HG02798 (cell line): ENCODE results near the gene MRRF.

Experiments used
- ATAC-seq: cut with Tn5 transposase; IDR thresholded peaks from one replicate; pipeline ENCODE4 v1.9.1; 2021; ENCODE audit warnings: mild to moderate bottlenecking; ENCODE audit not compliant: unreplicated experiment, poor library complexity

Gene MRRF

DNA sequence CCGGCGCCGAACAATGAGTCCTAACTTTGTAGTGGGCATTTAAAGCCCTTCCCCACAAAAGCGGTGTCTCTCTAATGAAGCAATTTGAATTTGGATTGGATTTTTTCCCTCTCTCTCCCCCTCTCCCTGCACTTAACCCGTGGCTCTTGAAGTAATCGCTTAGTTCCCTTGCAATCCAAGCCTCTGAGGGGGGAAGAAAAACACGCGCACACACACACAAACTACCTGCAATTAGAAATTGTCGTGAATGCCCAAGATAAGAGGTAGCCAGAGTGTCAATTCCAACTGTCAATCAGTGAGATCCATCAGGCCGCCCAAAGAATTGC, 37.1 kb upstream of the MRRF start:
- ATAC-seq, result no peak

DNA sequence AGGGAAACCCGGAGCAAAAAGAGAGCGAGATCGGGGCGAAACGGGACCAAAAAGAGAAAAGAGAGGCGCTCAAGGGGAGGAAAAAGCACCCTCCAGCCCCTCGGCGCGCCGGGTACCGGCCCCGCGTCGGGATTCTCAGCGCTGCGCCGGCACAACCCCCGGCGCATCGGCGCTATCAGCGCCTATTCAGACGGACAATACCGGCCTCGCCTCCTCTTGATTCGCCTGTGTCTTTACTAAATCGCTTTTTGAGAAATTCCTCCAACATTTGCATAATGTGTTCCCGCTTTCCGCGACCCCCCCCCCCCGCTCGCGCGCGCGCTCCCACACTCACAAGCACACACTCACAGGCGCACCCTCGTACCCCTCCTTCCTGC, 36.5 kb upstream of the MRRF start:
- ATAC-seq, result no peak

DNA sequence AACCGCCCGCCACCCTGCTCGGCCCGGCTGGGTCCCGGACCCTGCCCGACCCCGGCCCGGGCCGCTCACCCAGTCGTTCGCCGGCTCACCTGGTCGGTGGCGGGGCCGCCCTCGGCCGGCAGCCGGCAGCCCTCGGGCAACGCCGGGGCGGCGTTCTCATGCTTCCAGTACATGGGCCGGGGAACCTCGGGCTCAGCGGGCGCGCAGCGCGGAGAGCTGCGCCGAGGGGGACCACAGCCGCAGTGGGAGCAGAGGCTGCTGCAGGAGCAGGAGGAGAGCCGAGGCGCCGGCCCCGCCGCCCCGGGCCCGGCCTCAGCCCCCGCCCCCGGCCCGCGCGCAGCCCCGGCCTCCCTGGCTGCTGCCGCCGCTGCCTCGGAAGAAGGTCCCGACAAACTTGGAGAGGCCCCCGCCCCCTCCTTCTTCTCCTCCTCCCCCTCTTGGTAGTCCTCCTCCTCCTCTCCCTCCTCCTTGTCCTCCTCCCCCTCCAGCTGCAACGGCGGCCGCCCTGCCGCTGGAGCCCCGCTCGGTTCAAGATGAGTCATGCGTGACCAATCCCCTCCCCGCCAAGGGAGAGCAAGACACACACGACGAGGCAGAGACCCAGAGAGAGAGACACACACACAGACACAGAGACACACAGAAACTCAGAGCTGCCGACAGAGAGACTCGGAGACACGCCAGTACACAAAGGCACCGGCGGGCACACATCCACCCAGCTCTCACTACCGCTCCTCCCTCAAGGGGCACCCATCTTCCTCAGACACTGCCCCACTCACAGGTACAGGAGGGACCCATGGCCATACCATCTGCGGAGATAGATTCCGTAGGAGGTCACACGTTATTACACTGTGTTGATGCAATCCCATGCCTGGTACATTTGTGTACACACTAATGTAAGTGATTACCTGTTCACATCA, 35.9 kb upstream of the MRRF start, which contains the start of gene LHX6:
Gene LHX6 (minus strand): TSS at position 390 of the 917 bp plus-strand sequence. CDS start 217 bp downstream, at position 173.
- ATAC-seq, result no peak

DNA sequence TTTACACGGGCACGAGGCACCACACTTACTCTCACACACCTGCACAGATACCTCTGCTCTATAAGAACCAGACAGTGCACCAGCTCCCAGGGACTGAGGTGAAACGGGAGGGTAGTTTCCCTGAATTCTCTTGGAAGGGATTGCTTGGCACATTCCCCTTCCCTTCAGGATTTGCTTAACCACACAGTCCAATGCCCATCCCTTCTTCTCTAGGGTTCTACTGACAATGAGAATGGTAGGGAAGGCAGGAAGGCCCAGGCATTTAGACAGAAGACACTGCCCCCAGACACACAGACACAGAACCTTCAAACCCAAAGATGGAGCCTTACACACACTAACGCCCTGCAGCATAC, 35.2 kb upstream of the MRRF start:
- no peak for ATAC-seq

DNA sequence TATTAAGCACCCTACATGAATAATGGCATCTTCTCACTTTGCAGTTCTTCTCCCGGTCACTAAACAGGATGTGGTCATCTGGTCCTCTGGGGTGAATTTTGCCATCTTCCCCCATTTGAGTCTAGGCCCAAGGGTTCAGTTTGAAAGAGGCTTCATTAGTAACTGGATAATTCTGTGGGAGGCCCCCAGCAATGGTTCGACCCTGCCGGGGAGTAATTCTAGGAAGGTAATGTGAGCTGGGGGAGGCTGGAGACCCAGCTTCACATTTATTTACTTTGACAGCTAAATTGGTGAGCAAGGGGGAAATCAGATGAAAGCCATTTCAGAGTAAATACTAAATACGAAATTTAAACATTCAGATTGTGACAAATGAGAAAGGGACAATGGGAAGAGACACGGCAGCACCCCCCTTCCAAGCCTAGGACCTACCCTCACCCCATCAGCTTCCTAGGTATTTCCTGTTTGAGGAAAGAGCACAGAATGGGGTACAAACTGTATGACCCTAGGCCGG, 31.8 kb upstream of the MRRF start:
- ATAC-seq, result no peak

DNA sequence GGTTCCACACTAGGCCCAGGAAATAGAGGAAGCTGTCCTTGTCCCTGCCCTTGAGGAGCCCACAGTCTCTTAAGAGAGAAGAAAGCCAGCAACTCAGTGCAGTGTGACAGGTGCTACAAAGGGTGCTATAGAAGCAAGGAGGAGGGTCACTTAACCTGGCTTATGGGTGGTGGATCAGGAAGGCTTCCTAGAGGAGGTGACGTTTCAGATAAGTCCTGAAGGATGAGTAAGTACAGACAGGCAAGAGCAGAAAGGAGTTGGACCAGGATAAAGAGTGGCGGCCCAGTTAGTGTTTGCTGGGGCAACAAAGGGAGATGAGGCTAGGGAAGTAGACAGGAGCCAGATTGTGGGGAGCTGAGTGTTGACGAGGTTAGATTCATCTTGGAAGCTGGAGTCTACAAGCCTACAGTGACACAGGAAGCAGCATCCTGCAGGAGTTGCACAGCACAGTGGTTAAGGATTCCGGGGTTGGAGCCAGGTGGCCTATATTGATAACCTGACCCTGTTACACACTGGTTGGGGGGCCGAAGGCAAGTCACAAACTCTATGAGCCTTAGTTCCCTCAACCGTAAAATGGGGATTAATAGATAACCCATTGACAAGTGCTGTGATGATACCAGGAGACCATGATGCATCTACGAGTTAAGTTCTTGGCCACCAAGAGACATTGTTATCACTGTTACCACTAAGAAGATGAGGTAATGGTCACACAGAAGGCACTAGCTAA, 30.5 kb upstream of the MRRF start:
- no peak for ATAC-seq

DNA sequence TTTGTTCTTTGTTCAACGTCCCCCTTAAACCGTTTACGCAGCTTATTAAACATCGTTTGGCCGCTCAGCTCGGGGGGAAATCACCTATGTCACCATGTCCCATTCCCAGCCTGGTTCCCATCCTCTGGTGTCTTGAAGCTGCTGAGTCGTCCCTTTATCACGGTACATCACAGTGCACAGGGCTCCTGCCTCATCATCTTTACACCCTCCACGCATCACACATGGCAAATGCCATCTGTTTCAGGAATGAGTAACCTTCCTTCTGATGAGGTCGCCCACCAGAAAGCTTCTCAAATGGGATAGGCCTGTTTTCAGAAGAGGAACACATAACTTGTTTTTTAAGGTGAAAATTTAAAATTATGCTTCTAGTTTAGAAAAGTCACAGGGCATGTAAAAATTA, 28.0 kb upstream of the MRRF start:
- no peak for ATAC-seq

DNA sequence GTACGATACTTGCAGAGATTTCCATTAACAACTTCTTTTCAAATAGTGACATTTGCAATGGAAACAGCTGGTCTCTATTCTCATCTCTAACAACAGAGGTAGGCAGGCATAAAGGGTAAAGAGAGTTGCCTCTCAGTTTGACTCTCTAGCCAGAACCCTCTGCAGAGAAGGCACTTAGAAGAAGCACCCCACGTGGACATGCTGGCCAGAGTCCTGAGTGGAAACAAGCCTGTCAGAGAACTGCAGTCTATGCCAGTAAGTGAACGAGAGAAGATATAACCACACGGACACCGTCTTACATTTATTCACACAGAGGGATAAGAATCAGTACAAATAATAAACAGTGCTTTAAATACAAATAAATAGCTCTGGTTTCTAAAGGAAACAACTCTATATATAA, 25.0 kb upstream of the MRRF start:
- ATAC-seq, result no peak

DNA sequence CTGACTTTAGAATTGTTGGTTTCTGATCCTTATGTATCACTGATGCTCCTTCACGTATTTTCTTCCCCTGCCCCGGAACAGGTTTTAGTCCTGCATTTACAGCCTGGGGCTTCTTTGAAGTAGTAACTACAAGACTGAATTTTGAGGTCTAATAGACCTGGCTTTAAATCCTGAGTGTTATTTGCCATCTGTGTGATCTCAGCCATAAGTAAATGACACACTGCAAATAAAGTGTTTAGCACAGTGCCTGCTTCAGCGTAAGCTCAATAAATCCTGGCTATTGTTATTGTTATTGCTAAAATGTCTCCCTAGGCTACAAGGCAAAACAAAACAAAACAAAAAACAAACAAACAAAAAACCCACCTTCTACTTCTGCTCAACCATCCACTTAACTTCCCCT, 20.3 kb upstream of the MRRF start:
- no peak for ATAC-seq

DNA sequence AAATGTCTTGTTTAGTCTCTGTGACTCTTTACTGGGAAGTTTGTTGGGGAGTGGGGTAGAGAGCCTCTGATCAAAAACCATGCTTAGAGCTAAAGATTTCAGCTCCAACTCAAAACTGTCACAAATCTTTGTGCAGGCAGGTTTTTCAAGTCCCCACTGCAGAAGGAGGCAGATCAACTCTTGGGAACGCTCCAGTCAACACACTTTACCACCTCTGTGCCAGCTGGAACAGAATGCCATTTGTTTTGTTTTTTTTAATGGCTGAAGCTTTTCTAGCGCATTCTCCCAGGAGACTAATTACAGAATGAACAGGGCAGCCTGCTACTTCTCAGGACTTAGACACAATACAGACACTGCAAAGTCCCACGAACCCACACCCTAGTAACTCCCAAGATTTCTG, 18.0 kb upstream of the MRRF start:
- no peak for ATAC-seq

DNA sequence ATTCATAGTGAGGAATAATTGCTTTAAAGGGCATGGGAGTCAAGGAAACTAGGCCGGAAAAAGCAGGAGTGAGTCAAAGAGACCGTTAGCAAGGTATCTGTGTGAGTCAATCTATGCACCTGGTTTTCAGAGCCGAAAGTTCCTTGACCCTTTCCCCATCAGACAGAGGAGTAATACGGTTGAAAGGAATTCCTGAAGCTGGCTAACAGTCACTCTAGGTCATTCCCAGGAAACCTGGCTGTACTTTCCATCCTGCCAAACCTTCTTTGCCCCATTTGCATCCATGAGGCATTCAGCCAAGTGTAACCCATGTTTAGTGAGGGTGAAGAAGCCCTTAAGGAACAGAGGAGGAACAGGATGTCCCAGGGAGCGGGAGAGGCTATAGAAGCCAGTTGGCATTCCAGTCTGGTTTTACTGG, 16.2 kb upstream of the MRRF start:
- ATAC-seq, result no peak

DNA sequence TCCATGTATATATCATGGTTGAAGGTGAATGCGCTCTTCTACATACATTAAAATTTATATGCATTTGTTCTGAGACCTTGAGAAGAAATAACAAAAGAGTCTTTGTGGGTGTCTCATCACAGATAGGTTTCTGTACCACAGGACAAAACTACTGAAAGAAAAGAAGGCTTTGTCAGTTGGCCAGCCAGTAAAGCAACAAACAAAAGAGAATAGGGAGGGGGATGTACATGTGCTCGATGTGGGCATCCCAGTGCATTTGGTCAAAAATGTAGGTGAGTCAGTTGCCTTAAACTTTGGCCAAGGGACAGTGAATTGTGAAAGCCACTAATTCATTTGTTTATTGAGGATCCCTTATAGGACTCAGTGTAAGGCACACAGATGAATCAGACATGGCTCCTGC, 13.3 kb upstream of the MRRF start:
- no peak for ATAC-seq

DNA sequence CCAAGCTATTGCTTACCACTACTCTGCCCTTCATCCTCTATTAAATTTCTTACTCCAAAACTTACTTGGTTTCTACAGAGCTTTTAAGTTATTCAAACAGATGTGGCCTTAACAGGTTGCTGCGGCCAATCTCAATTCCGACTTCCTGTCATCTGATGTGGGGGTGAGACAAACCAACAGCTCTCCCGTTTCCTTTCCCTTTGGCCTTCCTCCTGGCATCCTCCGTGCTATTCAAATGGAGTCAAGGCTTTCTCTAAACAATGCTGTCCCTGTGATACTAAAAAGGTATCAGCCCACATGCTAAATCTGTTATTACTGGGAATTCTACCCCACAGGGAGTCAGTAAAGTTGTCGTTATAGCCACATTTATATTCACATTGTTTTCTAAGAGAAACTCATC, 11.9 kb upstream of the MRRF start:
- no peak for ATAC-seq

DNA sequence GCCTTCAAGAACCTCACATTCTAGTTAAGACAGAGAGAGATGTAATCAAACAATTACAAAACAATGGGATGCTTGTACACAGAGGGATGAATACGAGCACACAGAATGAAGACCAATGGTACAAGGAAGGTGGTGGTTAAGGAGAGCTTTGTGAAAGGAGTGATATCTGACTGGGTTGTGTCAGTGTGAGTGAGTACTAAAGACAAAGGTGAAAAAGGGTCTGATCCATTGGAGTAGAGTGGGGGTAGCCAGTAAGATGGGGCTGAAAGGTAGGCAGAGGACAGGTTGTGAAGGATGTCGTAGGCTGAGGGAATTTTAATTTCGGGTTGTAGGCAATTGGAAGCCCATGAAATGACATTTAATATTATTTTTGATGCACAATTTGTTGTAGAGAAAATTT, 9.9 kb upstream of the MRRF start:
- ATAC-seq, result no peak

DNA sequence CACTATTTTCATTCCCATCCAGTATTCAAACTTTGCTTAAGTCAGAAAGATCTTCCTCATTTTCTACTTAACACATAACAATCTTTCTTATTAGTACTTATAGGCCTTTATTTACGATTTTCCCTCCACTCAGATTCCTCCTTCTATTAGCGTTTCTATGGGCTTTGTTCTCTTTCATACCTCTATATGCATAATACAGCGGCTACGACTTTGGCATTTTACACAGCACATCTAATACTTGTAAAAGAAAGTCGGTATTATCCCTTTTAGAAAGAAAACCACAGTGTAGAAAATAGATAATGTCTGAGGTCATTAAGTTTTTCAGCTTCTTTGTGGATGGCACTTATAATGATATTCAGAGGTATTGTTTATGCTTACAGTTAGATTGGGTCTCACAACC, 8.5 kb upstream of the MRRF start:
- no peak for ATAC-seq

DNA sequence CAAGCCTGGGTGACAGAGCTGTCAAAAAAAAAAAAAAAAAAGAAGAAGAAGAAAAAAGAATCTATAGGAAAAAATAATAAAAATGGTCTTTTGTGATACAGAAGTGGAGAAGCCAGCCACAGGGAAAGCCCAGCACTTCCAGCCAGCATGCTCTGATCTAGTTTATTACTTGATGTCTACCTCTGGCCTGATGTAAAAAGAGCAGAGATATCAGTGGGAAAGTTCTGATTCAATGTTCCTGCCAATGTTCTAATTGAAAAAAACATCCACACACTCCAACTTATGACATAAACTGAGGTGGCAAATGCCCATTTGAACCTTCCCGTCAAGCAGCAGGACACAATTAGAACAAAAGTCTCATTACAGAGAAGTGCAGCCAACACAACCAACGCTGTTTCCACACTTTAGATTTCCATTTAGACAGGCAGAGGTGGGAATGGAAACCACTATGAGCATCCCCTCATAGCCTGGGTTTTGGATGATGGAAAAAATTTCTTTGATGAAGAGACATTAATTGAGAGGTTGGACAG, 5.7 kb upstream of the MRRF start:
- ATAC-seq, result no peak

DNA sequence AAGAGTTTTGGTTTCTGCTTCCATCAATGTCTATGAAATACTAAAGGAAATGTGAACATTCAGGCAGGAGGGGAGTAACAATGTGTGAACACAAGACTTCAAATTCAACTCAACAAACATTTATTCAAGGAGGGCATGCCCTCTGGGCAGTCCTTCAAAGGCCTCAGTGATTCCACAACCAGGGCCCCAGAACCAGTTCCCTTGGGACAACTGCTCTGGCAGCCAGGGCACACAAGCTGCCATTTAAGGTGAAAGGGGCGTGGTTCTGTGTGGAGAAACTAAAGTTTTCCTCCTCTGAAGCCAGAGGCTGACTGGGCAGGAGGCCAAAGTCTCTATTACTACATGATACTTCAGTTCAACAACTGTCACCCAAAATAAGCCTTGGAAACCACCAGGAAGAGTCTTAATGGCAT, 3.2 kb upstream of the MRRF start:
- ATAC-seq, result no peak

DNA sequence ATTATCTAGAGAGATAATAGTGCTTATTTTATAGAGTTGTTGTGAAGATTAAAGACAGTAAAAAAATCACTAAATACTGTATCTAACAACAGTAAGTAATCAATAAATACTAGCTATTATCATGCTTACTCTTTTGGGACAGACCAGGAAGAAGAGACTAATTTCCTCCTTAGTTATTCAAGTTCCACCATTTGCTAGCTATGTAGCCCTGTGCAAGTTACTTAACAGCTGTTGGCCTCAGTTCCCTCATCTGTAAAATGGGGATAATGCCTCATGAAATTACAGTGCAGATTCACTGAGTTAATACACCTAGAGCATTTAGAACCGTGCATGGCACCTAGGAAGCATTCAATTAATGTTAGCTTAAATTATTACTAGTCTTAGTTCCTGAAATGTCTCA, 2.6 kb upstream of the MRRF start:
- no peak for ATAC-seq

DNA sequence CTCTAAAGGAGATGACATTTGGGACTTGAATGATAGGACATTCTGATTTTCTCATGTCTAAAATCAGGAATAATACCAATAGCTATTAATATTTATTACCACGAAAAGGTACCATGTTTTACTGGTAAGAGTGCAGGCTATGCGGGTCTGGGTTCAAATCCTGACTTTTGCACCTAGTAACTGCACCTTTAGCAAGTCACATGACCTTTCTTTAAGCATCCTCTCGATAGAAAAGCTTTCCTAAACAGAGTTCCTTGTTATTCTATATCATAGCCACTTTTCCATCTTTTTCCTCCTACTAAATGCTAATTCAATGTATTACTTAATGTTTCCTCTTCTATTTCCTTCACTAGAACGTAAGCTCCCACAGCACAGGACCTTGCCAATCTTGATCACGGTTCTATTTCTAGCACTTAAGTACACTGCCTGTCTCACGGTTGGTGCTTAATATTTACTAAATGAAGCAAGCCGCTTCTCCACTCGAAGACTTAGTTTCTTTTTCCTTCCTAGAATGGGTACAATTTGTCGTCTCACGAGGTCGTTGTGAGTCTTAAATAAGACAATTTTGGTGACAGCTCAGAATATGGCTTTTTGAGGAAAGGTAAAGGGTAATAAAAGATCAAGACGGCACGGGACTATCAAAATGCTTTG, 858 bp upstream of the MRRF start:
- no peak for ATAC-seq

DNA sequence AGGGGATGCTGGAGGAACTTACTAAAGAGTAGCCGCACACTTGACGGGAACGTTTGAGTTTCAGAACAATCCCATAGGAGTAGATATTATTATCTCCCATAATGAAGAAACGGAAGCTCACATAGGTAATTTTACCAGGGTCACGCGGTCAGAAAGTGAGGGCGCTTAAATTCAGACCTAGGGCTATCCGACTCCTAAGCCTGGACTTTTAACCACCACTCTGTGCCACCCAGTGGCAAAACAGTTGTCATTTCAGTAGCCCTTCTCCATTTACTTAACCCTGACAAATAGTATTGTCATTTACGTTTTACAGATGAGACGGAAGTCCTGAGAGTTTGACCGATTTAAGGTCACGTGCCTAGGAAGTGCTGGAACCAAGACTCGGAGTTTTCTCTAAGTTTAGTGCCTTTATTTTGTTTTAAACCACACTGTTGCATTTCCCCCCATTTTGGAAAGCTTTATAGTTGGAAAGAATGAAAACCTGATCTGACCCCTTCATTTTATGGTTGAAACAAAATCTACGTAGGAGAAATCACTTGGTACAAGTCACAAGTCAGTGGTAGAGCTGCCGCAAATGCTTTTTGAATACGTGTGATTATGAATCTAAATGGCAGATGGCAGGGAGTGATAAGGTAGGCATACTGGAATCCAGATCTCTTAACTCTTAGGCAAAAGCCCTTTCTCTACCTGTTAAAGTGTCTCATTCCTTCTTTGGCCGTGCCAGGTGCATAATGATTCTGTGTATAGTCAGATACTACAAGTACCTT, 650 bp downstream of the MRRF start:
- ATAC-seq, result peak; percentile 28
